Measurements from ENCODE around the gene VSIG2.
"Not testable (repeated sequence)": the region's sequence is repeated elsewhere in the genome, so short reads cannot be mapped to it uniquely, and the experiment has no call there.

Gene VSIG2

GRCh38 chr11:124776865-124777645 is 25.0 kb upstream of the VSIG2 start:
- no peak for TF ChIP-seq CTCF (IDR thresholded peaks at IDR 0.05; ENCODE audit: insufficient read depth, missing control alignments)
- no peak for FAIRE-seq
- DNase-seq (ENCODE audit: insufficient read length, low spot score), result no peak

GRCh38 chr11:124770959-124771358 is 18.9 kb upstream of the VSIG2 start:
- FAIRE-seq; DNase-seq (ENCODE audit: insufficient read length, low spot score): not testable (repeated sequence)

- DNase-seq (ENCODE audit: insufficient read length, low spot score), result no peak
- FAIRE-seq, result no peak
- no peak for TF ChIP-seq CTCF (IDR thresholded peaks at IDR 0.05; ENCODE audit: insufficient read depth, missing control alignments)
Observed at GRCh38 chr11:124769806-124770774, 18.0 kb upstream of the VSIG2 start.

- TF ChIP-seq CTCF (IDR thresholded peaks at IDR 0.05; ENCODE audit: insufficient read depth, missing control alignments), result no peak
- FAIRE-seq (no peak), DNase-seq (ENCODE audit: insufficient read length, low spot score) (no peak)
Observed at GRCh38 chr11:124768914-124769313, 16.9 kb upstream of the VSIG2 start.

- no peak for FAIRE-seq
- TF ChIP-seq CTCF (IDR thresholded peaks at IDR 0.05; ENCODE audit: insufficient read depth, missing control alignments), result no peak
- DNase-seq (ENCODE audit: insufficient read length, low spot score), result no peak
Observed at GRCh38 chr11:124766156-124766555, 14.1 kb upstream of the VSIG2 start.

GRCh38 chr11:124763156-124763947 is 11.3 kb upstream of the VSIG2 start:
- no peak for FAIRE-seq
- DNase-seq (ENCODE audit: insufficient read length, low spot score), result no peak
- TF ChIP-seq CTCF (IDR thresholded peaks at IDR 0.05; ENCODE audit: insufficient read depth, missing control alignments), result peak; percentile 82

GRCh38 chr11:124762624-124763155 is 10.6 kb upstream of the VSIG2 start:
- TF ChIP-seq CTCF (IDR thresholded peaks at IDR 0.05; ENCODE audit: insufficient read depth, missing control alignments), result no peak
- DNase-seq (ENCODE audit: insufficient read length, low spot score), result no peak
- FAIRE-seq, result no peak

Measured in D721Med (cell line).